Erythroblast (primary cell): ENCODE results near the gene HIPK2.

Experiments
- GATA1 ChIP-seq: IDR thresholded peaks from 2 replicates; pipeline ENCODE4 v1.6.1; 2011; ENCODE audit warnings: low read depth, mild to moderate bottlenecking, control low read depth, low read length, moderate library complexity
- POLR2A ChIP-seq: IDR thresholded peaks from 2 replicates; pipeline ENCODE4 v1.6.1; 2011; ENCODE audit warnings: mild to moderate bottlenecking, low read length

DNA sequence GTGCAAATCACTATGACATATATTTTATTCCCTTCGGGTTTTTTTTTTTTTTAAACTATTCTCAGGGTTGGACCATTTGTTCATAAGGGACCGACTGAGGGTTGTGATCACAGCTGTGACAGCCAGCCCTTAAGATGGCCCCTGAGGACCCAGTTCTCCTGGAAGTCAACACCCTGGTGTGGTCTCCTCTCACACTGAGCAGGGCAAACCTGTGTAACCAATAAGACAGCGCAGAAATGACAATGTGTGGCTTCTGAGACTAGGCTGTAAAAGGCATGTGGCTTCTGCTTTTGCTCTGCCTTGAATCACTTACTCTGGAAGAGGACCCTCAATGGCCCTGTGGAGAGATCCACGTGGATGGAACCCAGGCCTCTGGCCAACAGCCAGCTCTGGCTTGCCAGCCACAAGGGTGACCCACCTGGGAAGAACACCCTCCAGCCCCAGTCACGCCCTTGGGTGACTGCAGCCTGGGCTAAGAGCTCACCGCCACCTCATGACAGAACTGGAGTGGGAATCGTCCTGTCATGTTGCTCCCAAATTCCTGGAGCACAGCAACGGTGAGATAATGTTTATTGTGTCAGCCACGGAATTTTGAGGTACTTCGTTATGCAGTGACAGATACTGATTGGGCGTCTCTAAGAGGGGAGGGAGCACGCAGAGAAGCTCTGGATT lies 127.2 kb downstream of the HIPK2 start:
- TF ChIP-seq POLR2A (no peak), GATA1 (no peak)
